CD1c-positive myeloid dendritic cell (primary cell): ENCODE measurements around the gene DUS4L.

ENCODE experiments used
- DNase-seq: peaks from one replicate; pipeline ENCODE4 v3.0.0-alpha.2; 2016; ENCODE audit errors: extremely low spot score

DUS4L gene

GRCh38 chr7:107579885-107580715 is 16.3 kb downstream of the DUS4L start, which contains the start of gene BCAP29:
TSS of gene BCAP29 (plus strand) at chr7:107580246. CDS start at chr7:107580773, 527 bp downstream.
- DNase-seq = peak; percentile 90

DNA sequence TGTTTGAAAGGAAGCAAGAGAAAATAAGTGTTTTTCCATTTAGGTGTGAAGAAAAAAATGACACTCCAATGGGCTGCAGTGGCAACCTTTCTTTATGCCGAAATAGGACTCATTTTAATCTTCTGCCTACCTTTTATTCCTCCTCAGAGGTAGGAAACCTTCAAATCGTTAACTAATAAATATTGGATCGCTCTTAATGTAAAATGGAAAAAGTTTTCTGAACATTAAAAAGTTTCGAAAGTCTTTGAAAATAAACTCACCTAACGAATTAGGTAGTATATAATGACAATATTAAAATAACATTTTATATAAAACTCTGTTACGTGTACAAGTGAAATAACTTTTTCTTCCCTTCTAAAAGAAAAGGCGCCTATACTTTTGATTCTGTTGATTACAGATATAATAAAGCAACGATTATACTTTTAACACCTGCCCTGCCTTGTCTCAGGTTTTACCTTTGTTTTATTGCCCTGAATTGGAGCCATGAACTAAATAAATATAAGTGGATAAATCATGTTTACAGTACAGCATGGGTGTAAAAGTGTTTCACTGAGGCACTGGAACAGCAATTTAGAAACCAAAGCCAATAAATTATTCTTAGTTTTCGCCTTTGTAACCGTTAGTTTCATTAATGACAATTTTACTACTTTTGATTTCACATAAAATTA is 17.1 kb downstream of the DUS4L start:
- no peak for DNase-seq

DNA sequence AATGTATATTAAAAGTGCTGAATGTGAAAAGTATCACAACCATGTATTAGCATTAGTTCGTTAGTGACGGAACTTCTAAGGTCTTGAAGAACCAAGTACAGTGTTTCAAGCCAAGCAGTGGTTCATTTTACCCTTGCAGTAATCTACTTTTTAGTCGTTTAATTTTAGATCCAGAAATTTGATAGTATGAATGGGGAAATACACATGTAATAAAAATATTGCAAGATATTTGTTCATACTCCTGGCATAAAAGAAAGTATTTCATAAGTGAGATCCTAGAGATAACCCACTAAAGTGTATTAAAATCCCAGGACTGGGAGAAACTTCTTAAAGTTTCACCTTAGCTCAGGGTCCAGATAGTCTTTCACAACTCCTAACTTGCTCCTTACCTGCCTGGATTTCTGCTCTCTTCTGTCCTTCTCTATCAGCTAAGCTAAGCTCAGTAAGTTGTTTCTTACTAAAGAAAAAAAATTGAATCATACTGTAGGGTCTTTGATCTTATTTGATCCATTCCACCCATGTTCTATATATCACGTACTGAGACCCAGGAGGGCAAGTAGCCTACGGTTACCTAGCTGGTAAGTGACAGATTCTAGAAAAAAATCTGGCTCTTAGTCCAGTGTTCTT is 17.7 kb downstream of the DUS4L start:
- DNase-seq = no peak

DNA sequence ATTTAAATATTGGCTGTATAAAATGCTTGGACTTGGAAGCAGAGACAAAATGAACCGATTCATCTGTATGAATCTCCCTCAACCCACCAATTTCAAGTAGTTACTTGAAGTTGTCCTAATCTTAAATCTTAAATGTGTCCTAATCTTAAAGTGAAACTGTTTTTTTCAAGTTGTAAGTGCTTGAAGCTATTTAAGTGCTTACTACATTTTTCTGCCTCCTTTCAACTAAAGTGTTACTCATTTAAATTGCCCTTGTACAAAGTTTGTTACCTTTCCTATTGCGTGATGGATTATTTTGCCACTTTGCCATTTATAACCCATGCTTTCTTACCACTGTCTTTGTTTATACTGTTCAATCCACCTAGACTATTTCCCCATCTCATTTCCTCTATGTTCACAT is 19.1 kb downstream of the DUS4L start:
- DNase-seq = no peak

DNA sequence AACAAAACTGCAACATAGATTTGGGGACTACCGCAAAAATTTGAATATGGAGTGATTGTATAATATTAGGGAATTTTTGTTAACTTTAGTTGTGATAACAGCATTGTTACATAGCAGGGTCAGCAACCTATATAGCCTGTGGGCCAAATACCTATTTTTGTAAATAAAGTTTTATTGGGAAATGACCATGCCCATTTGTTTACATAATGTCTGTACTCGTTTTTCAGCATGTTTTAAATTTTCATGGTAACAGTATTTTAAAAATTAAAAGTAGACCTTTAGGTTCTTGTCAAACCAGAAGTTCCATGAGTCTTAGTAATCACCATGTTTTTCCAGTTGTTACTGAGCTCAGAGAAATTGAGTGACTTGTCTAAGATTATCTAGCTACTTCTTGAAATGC is 20.9 kb downstream of the DUS4L start:
- no peak for DNase-seq

DNA sequence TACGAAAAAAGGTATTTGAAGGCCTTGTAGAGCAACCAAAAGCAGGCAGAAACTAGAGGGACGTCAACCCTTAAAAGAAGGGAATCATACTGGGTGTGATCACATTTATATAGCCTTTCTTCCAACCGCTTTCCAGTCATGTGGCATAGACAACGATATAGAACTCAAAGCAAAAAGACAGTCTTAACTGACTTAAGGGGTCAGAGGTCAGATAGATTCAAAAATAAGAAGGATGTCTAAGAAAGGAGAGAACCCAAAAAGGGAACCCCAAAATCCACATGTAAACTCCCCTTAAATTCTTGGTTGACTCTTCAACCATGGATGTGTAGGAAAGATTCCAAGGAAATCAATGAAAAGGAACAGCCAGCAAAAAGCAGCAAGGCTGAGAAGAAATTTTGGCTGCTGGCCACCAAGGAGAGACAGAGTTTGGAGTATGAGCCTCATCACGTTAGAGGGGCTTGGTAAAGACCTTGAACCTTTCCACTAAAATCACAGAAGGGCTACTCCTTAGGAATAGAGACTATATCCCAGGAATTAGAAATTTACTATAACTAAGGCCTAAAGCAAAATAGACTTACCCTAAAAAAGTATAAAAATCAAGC is 24.9 kb downstream of the DUS4L start:
- DNase-seq = no peak

- no peak for DNase-seq
These were observed 27.6 kb downstream of the DUS4L start for GRCh38 chr7:107591421-107591820.

DNA sequence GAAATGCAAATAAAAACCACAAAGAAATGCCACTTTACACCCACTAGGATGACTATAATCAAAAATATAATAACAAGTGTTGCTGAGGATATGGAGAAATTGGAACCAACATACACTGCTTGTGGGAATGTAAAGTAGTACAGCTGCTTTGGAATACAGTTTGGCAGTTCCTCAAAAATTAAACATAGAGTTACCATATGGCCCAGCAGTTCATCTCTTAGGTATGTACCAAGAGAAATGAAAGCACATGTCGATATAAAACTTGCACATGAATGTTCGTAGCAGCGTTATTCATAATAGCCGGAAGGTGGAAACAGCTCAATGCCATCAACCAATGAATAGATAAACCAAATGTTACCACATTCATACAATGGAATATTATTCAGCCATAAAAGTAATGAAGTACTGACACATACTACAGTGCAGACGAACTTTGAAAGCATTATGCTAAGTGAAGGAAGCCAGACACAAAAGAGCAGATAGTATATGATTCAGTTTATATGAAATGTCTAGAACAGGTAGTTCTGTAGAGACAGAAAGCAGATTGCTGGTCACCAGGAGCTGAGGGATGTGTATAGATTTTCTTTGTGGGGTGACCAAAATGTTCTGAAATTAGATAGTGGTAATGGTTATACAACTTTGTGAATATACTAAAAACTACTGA is 28.7 kb downstream of the DUS4L start:
- no peak for DNase-seq

DNA sequence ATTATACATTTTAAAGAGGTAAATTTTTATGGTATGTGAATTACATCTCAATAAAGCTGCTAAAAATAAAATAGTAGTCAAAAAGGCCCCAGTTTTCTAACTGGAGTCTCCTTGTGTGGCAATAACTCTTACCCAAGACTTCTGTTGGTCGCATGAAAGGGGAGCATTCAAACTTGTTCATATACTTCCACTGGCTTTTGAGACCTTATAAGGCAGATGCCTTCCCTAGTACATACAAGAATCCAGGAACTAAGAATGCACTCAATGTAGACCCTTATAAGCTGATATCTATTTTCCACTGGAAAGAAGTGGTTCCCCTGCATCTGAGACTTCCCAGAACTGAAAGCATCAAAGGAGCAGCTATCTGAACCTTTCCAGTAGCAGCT is 29.2 kb downstream of the DUS4L start:
- no peak for DNase-seq

- no peak for DNase-seq
These were observed 31.4 kb downstream of the DUS4L start for GRCh38 chr7:107594961-107595737.

DNA sequence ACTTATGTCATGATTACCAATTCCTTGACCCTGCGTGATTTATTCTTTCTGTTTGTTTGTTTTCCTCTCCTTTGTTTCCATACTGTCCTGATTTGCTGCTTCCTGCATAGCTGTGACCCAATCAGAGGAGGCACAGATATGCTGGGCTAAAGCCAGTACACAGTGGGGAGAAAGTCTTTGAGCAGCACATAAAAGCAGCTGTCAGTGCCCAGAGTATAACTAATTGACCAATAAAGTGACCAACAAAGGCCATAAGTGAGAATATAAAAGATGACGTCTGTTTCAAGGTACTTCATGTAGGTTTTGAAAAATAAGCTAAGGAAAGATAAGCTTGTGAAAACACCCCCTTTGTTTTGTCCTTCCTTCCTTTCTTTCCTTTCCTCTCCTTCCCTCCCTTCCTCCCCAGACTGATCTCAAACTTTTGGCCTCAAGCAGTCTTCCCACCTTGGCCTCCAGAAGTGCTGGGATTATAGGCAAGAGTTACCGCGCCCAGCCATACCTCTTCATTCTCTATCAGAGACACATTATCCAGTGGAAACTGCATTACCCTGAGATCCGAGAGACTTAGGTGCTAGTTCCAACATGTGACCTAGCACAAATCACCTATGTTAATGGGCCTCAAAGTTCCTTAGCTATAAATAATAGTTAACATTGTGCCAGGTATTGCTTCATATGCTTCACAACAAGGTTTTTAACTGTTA is 33.3 kb downstream of the DUS4L start:
- no peak for DNase-seq

DNA sequence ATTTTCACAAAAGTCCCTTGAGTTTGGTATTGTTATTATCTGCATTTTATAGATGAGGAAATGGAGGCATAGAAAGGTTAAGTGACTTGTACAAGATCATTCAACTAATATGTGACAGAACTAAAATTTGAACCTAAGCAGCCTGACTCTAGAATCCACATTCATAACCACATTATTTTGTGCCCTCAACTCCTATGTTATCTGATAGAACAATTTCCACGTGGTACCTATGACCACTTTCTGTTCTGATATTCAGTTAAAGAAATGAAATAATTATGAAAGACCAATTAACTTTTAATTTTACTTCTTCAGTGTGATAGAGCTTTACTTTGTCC is 33.8 kb downstream of the DUS4L start:
- no peak for DNase-seq

GRCh38 chr7:107597953-107598352 is 34.2 kb downstream of the DUS4L start:
- no peak for DNase-seq

- no peak for DNase-seq
These were observed 35.5 kb downstream of the DUS4L start for GRCh38 chr7:107599262-107599661.

DNA sequence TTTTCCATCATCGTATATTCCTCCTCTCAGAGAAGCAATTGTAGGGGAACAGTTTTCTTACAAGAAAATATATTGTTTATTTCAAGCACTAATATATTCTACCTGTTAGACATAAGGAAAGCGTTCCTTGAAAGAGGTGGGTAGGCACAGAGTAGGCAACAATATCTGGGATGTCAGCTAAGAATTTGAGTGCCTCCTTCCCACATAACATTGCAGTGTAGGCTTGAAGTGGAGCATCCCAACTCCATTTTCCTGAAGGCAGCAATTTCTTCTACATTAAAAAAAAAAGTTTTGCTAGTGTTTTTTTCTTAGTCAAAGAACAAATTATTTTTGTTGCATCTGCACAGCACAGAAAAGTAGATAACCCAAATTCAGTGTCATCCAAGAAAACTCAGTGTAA is 37.0 kb downstream of the DUS4L start:
- no peak for DNase-seq

GRCh38 chr7:107605218-107605815 is 41.5 kb downstream of the DUS4L start:
- DNase-seq = no peak

DNA sequence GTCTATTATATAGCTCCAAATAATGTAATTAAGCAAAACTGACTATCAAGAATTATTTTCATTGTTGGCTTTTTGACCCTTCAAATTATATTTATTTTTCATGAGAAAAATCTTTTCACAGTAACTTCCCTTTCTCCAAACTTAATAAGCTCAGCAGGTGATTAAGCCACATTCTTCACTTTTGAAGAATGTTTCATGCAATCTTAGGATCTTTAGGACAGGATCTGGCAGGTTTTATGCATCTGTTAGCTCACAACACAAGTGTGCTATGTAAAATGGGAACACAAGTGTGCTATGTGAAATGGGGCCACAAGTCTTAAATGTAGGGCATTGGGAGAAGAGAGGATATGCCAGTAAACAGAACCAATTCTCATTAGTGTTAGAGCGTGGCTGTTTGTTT is 42.5 kb downstream of the DUS4L start:
- no peak for DNase-seq

DNA sequence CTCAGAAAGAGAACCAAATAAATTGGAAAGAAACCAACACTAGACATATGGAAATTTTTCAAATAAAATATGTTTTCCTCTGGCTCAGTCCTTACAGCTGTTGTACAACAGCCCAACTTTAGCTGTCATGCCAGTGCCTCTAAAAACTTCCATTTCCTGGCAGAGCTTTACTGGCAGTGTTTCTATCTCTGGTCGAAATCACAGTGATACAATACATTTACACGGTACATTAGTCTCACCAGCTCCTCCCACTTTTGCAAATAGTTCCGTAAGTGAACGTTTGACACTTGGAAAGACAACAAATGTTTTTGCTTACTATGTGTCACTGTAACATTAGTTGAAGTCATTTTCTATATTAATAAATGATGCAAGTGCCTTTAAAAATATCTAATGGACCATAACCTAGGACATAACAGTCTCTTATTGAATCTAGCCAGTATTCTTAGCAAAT is 46.1 kb downstream of the DUS4L start:
- DNase-seq = no peak

DNA sequence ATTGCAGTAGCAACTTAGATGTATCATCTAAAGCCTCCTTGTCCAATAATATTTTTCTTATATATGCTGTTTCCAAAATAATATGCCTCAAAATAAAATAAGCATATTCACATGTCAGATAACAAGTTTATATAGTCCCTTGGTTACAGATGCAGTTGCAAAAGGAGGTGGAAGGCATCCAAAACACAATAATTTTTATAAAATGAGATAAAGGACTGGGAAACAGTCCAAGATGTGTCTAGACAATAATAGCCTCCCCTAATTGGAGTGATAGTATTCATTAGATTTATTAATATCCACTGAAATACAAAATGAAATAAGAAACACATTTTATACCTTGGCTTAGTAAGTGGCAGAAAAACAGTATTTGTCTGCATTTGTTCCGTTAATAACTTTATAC is 46.6 kb downstream of the DUS4L start:
- DNase-seq = no peak

DNA sequence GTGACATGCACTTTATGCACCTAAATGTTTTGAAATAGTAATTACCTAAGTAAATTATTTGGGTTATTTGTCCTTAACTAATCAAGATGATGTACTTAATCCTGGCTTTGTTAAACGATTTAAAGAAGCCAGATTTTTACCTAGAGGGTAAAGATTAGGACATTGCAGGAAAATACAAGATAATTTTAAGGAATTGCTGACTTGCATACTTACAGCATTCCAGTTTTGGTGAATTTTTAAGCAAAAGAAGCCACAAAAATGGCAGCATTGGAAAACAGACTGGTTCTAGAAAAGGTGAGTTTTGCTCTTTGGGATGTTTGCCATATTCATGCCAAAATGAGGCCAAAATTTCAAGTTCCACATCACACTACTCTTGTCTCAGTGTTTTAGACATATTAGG is 49.7 kb downstream of the DUS4L start:
- no peak for DNase-seq
